ENCODE results near the gene LSAMP. TPM values are rescaled to one million over a fixed set of nuclear protein-coding genes. Genes with fewer than 3 reads are reported as not detected.

LSAMP gene
- total and polyA plus RNA-seq, 2 donors, result 0.71 to 1.5 TPM

GRCh38 chr3:116337229-116337628, 108.1 kb downstream of the LSAMP start:
- DNase-seq (ENCODE audit: low read depth in 6 of 9, low spot score in 9 of 9), result no peak
- Histone ChIP-seq H3K9me3 (ENCODE audit: control insufficient read depth in 2 of 2, insufficient read depth in 1 of 2, low read length in 1 of 2) (peaks cover 0 to 4% of the 10 kb centered on the region in 2 donors), H3K27ac (ENCODE audit: low read depth in 1 of 2, low read length in 1 of 2) (no peak overlapping the region), H3K27me3 (ENCODE audit: control insufficient read depth in 2 of 2, insufficient read depth in 1 of 2, low read length in 1 of 2) (no peaks in the 10 kb centered on the region), H3K4me1 (ENCODE audit: control insufficient read depth in 2 of 2, insufficient read depth in 2 of 2, low read length in 2 of 2) (no peaks in the 10 kb centered on the region), H3K4me3 (ENCODE audit: low read length in 2 of 2) (no peak overlapping the region), H3K36me3 (ENCODE audit: control insufficient read depth in 2 of 2, insufficient read depth in 2 of 2, low read length in 1 of 2) (no peaks in the 10 kb centered on the region)
- WGBS, result 71% methylated on average over 1 of the region's 1 CpG

- no peak for DNase-seq (ENCODE audit: low read depth in 6 of 9, low spot score in 9 of 9)
- Histone ChIP-seq H3K27ac (ENCODE audit: low read depth in 1 of 2, low read length in 1 of 2) (no peak overlapping the region), H3K36me3 (ENCODE audit: control insufficient read depth in 2 of 2, insufficient read depth in 2 of 2, low read length in 1 of 2) (no peaks in the 10 kb centered on the region), H3K4me1 (ENCODE audit: control insufficient read depth in 2 of 2, insufficient read depth in 2 of 2, low read length in 2 of 2) (no peaks in the 10 kb centered on the region), H3K9me3 (ENCODE audit: control insufficient read depth in 2 of 2, insufficient read depth in 1 of 2, low read length in 1 of 2) (peaks cover 0 to 4% of the 10 kb centered on the region in 2 donors), H3K27me3 (ENCODE audit: control insufficient read depth in 2 of 2, insufficient read depth in 1 of 2, low read length in 1 of 2) (no peaks in the 10 kb centered on the region), H3K4me3 (ENCODE audit: low read length in 2 of 2) (no peak overlapping the region)
- WGBS, result 89% methylated on average over 1 of the region's 1 CpG
Observed at GRCh38 chr3:116331380-116331779, 113.9 kb downstream of the LSAMP start.

- no peaks in the 10 kb centered on the region for H3K9me3 ChIP-seq (ENCODE audit: control insufficient read depth in 2 of 2, insufficient read depth in 1 of 2, low read length in 1 of 2)
- no peak overlapping the region for H3K27ac ChIP-seq (ENCODE audit: low read depth in 1 of 2, low read length in 1 of 2)
- no peak for DNase-seq (ENCODE audit: low read depth in 6 of 9, low spot score in 9 of 9)
- no peak overlapping the region for H3K4me3 ChIP-seq (ENCODE audit: low read length in 2 of 2)
- H3K27me3 ChIP-seq (ENCODE audit: control insufficient read depth in 2 of 2, insufficient read depth in 1 of 2, low read length in 1 of 2), result no peaks in the 10 kb centered on the region
- no peaks in the 10 kb centered on the region for H3K36me3 ChIP-seq (ENCODE audit: control insufficient read depth in 2 of 2, insufficient read depth in 2 of 2, low read length in 1 of 2)
- 89% methylated on average over 2 of the region's 2 CpGs for WGBS
- no peaks in the 10 kb centered on the region for H3K4me1 ChIP-seq (ENCODE audit: control insufficient read depth in 2 of 2, insufficient read depth in 2 of 2, low read length in 2 of 2)
Observed at GRCh38 chr3:116322750-116323375, 122.4 kb downstream of the LSAMP start.

- no peaks in the 10 kb centered on the region for H3K27me3 ChIP-seq (ENCODE audit: control insufficient read depth in 2 of 2, insufficient read depth in 1 of 2, low read length in 1 of 2)
- H3K4me1 ChIP-seq (ENCODE audit: control insufficient read depth in 2 of 2, insufficient read depth in 2 of 2, low read length in 2 of 2), result no peaks in the 10 kb centered on the region
- 97% methylated on average over 1 of the region's 1 CpG for WGBS
Observed at GRCh38 chr3:116318370-116318769, 126.9 kb downstream of the LSAMP start.

GRCh38 chr3:116316771-116317170, 128.5 kb downstream of the LSAMP start:
- no peak overlapping the region for H3K27ac ChIP-seq (ENCODE audit: low read depth in 1 of 2, low read length in 1 of 2)
- no peaks in the 10 kb centered on the region for H3K36me3 ChIP-seq (ENCODE audit: control insufficient read depth in 2 of 2, insufficient read depth in 2 of 2, low read length in 1 of 2)
- H3K27me3 ChIP-seq (ENCODE audit: control insufficient read depth in 2 of 2, insufficient read depth in 1 of 2, low read length in 1 of 2), result no peaks in the 10 kb centered on the region
- 93% methylated on average over 3 of the region's 3 CpGs for WGBS
- no peaks in the 10 kb centered on the region for H3K9me3 ChIP-seq (ENCODE audit: control insufficient read depth in 2 of 2, insufficient read depth in 1 of 2, low read length in 1 of 2)
- DNase-seq (ENCODE audit: low read depth in 6 of 9, low spot score in 9 of 9), result no peak
- no peaks in the 10 kb centered on the region for H3K4me1 ChIP-seq (ENCODE audit: control insufficient read depth in 2 of 2, insufficient read depth in 2 of 2, low read length in 2 of 2)
- H3K4me3 ChIP-seq (ENCODE audit: low read length in 2 of 2), result no peak overlapping the region

More at GRCh38 chr3:116318370-116318769, 126.9 kb downstream of the LSAMP start:
- Histone ChIP-seq H3K4me3 (ENCODE audit: low read length in 2 of 2) (no peak overlapping the region), H3K27ac (ENCODE audit: low read depth in 1 of 2, low read length in 1 of 2) (no peak overlapping the region), H3K9me3 (ENCODE audit: control insufficient read depth in 2 of 2, insufficient read depth in 1 of 2, low read length in 1 of 2) (no peaks in the 10 kb centered on the region), H3K36me3 (ENCODE audit: control insufficient read depth in 2 of 2, insufficient read depth in 2 of 2, low read length in 1 of 2) (no peaks in the 10 kb centered on the region)
- no peak for DNase-seq (ENCODE audit: low read depth in 6 of 9, low spot score in 9 of 9)

GRCh38 chr3:116314476-116314875, 130.8 kb downstream of the LSAMP start:
- Histone ChIP-seq H3K4me3 (ENCODE audit: low read length in 2 of 2) (no peak overlapping the region), H3K27me3 (ENCODE audit: control insufficient read depth in 2 of 2, insufficient read depth in 1 of 2, low read length in 1 of 2) (no peaks in the 10 kb centered on the region), H3K27ac (ENCODE audit: low read depth in 1 of 2, low read length in 1 of 2) (no peak overlapping the region), H3K9me3 (ENCODE audit: control insufficient read depth in 2 of 2, insufficient read depth in 1 of 2, low read length in 1 of 2) (no peaks in the 10 kb centered on the region), H3K36me3 (ENCODE audit: control insufficient read depth in 2 of 2, insufficient read depth in 2 of 2, low read length in 1 of 2) (no peaks in the 10 kb centered on the region), H3K4me1 (ENCODE audit: control insufficient read depth in 2 of 2, insufficient read depth in 2 of 2, low read length in 2 of 2) (no peaks in the 10 kb centered on the region)
- no peak for DNase-seq (ENCODE audit: low read depth in 6 of 9, low spot score in 9 of 9)
- 46% methylated on average over 3 of the region's 3 CpGs for WGBS

GRCh38 chr3:116306720-116307119, 138.6 kb downstream of the LSAMP start:
- H3K9me3 ChIP-seq (ENCODE audit: control insufficient read depth in 2 of 2, insufficient read depth in 1 of 2, low read length in 1 of 2), result no peaks in the 10 kb centered on the region
- no peak overlapping the region for H3K4me3 ChIP-seq (ENCODE audit: low read length in 2 of 2)
- H3K27me3 ChIP-seq (ENCODE audit: control insufficient read depth in 2 of 2, insufficient read depth in 1 of 2, low read length in 1 of 2), result no peaks in the 10 kb centered on the region
- no peaks in the 10 kb centered on the region for H3K4me1 ChIP-seq (ENCODE audit: control insufficient read depth in 2 of 2, insufficient read depth in 2 of 2, low read length in 2 of 2)
- no peak for DNase-seq (ENCODE audit: low read depth in 6 of 9, low spot score in 9 of 9)
- 83% methylated on average over 2 of the region's 2 CpGs for WGBS
- H3K27ac ChIP-seq (ENCODE audit: low read depth in 1 of 2, low read length in 1 of 2), result no peak overlapping the region
- no peaks in the 10 kb centered on the region for H3K36me3 ChIP-seq (ENCODE audit: control insufficient read depth in 2 of 2, insufficient read depth in 2 of 2, low read length in 1 of 2)

GRCh38 chr3:116306149-116306548, 139.1 kb downstream of the LSAMP start:
- H3K27ac ChIP-seq (ENCODE audit: low read depth in 1 of 2, low read length in 1 of 2), result no peak overlapping the region
- no peaks in the 10 kb centered on the region for H3K36me3 ChIP-seq (ENCODE audit: control insufficient read depth in 2 of 2, insufficient read depth in 2 of 2, low read length in 1 of 2)
- H3K27me3 ChIP-seq (ENCODE audit: control insufficient read depth in 2 of 2, insufficient read depth in 1 of 2, low read length in 1 of 2), result no peaks in the 10 kb centered on the region
- 94% methylated on average over 1 of the region's 1 CpG for WGBS
- H3K9me3 ChIP-seq (ENCODE audit: control insufficient read depth in 2 of 2, insufficient read depth in 1 of 2, low read length in 1 of 2), result no peaks in the 10 kb centered on the region
- H3K4me1 ChIP-seq (ENCODE audit: control insufficient read depth in 2 of 2, insufficient read depth in 2 of 2, low read length in 2 of 2), result no peaks in the 10 kb centered on the region
- no peak for DNase-seq (ENCODE audit: low read depth in 6 of 9, low spot score in 9 of 9)
- no peak overlapping the region for H3K4me3 ChIP-seq (ENCODE audit: low read length in 2 of 2)

GRCh38 chr3:116302087-116302747, 143.1 kb downstream of the LSAMP start:
- no peaks in the 10 kb centered on the region for H3K36me3 ChIP-seq (ENCODE audit: control insufficient read depth in 2 of 2, insufficient read depth in 2 of 2, low read length in 1 of 2)
- no peaks in the 10 kb centered on the region for H3K27me3 ChIP-seq (ENCODE audit: control insufficient read depth in 2 of 2, insufficient read depth in 1 of 2, low read length in 1 of 2)
- H3K4me1 ChIP-seq (ENCODE audit: control insufficient read depth in 2 of 2, insufficient read depth in 2 of 2, low read length in 2 of 2), result no peaks in the 10 kb centered on the region
- DNase-seq (ENCODE audit: low read depth in 6 of 9, low spot score in 9 of 9), result no peak
- H3K9me3 ChIP-seq (ENCODE audit: control insufficient read depth in 2 of 2, insufficient read depth in 1 of 2, low read length in 1 of 2), result no peaks in the 10 kb centered on the region
- 62% methylated on average over 4 of the region's 4 CpGs for WGBS
- no peak overlapping the region for H3K27ac ChIP-seq (ENCODE audit: low read depth in 1 of 2, low read length in 1 of 2)
- no peak overlapping the region for H3K4me3 ChIP-seq (ENCODE audit: low read length in 2 of 2)
